Heart left ventricle (tissue), 16 donors: ENCODE results near the gene LRRC18. TPM values are rescaled to one million over a fixed set of nuclear protein-coding genes. Genes with fewer than 3 reads are reported as not detected.

ENCODE experiments used
- ATAC-seq, 4 donors: fragments of 200-7000 bp; cut with Tn5 transposase; one replicate each; pipeline ENCODE4 v1.9.1; 2020 to 2022; ENCODE audit warnings: moderate library complexity in 4 of 4, mild to moderate bottlenecking in 3 of 4, moderate number of reproducible peaks in 1 of 4
- DNase-seq, 5 donors: peaks; one replicate each; pipeline ENCODE4 v3.0.0-alpha.2; 2020
- H3K27ac ChIP-seq, 12 donors: fragments of 200-600 bp; sonication (generic) in 4 of 12; one replicate each; pipeline versions ENCODE4 v1.5.0 to v1.8.0; 2016 to 2022; ENCODE audit warnings: mild to moderate bottlenecking in 2 of 12
- H3K27me3 ChIP-seq, 9 donors: fragments of 200-600 bp; sonication (generic) in 2 of 9; one replicate each; pipeline versions ENCODE4 v1.5.1 to v1.8.0; 2016 to 2022; ENCODE audit warnings: mild to moderate bottlenecking in 3 of 9
- H3K36me3 ChIP-seq, 9 donors: fragments of 200-600 bp; sonication (generic) in 2 of 9; one replicate each; pipeline versions ENCODE4 v1.5.0 to v1.8.0; 2018 to 2022; ENCODE audit warnings: mild to moderate bottlenecking in 2 of 9
- H3K4me1 ChIP-seq, 12 donors: fragments of 200-600 bp; sonication (generic) in 4 of 12; one replicate each; pipeline versions ENCODE4 v1.5.0 to v1.8.0; 2016 to 2022; ENCODE audit warnings: mild to moderate bottlenecking in 3 of 12
- H3K4me3 ChIP-seq, 12 donors: fragments of 200-600 bp; sonication (generic) in 4 of 12; one replicate each; pipeline versions ENCODE4 v1.5.0 to v1.8.0; 2017 to 2022; ENCODE audit warnings: mild to moderate bottlenecking in 9 of 12, moderate library complexity in 4 of 12
- H3K9me3 ChIP-seq, 12 donors: fragments of 200-600 bp; sonication (generic) in 4 of 12; one replicate each; pipeline versions ENCODE4 v1.5.0 to v1.8.0; 2016 to 2022; ENCODE audit warnings: mild to moderate bottlenecking in 1 of 12
- CTCF ChIP-seq, 12 donors: fragments of 200-600 bp; sonication (generic) in 4 of 12; IDR thresholded peaks; one replicate each; pipeline versions ENCODE4 v1.5.0 to v1.8.0; 2018 to 2022; ENCODE audit warnings: antibody characterized with exemption in 12 of 12, mild to moderate bottlenecking in 5 of 12
- POLR2A ChIP-seq, 2 donors: fragments of 450-650 bp; IDR thresholded peaks; one replicate each; pipeline ENCODE4 v1.6.1; 2017; ENCODE audit warnings: antibody characterized with exemption in 2 of 2, mild to moderate bottlenecking in 2 of 2, moderate library complexity in 2 of 2
- WGBS, 4 donors: extraction: QIAGEN DNeasy Blood & Tissue Kit in 2 of 4; methylation state at CpG; one replicate each; pipeline versions ENCODE4 v1.1.5 to v1.1.7; 2013 to 2018; 5-methylcytosine and 5-hydroxymethylcytosine counted together
- intact Hi-C, 10 donors: fragments of 100-400 bp; cut with DNase I; formaldehyde crosslinking; loops; one replicate each; pipeline versions ENCODE4 v1.11.1 to v1.14.2; 2022
- polyA plus RNA-seq, 2 donors: library from polyadenylated mRNA; stranded (reverse); fragments of 200-250 nt; gene quantifications; one replicate each; pipeline ENCODE4 v1.2.3, GENCODE V29; 2013
- total RNA-seq, 9 donors: library from RNA; depleted of rRNA in 2 of 9; stranded (reverse); fragments of >200 nt in 2 of 9; fragmentation: NEBNext Ultra II Directional in 3 of 9; extraction: Animal tissue kit (Norgen Biotek cat#: 25700) in 3 of 9; gene quantifications; one replicate each; pipeline versions ENCODE4 v1.1.0 to v1.2.4, GENCODE V29; 2016 to 2023
- donor health status: ischemic (EF 13 %, LVEDD 7.1; RV severe dilation, severe dysfunction).
- donor health status: healthy with polysubstance abuse.
- donor health status: DM: no; HTN: yes; CAD: no.
- donor health status: DM: no; HTN: no; CAD: no.
- donor health status: ischemic (EF 25% LVEDD 6.9; RV normal size, moderate dysfunction).
- donor health status: ischemic (EF 25% LVEDD 5.7; RV mildly dilated, moderate dysfunction).
- donor health status: healthy.
- donor health status: DM: yes; HTN: yes; CAD: no.
- donor health status: ischemic (EF 35%, LVEDD 5.7; RV mildly dilated, moderate dysfunction).
- donor health status: nonischemic (EF 11% LVEDD 7.7; RV severe dilation, severe dysfunction).
- donor health status: DM: yes; HTN: yes; CAD: no.
- donor health status: PGD.
- donor health status: ischemic (EF 29% LVEDD 5.4; RV normal size, mild dysfunction).
- donor health status: nonischemic (EF 23%, LVEDD 6.1; RV moderate dilation, normal function).

Gene LRRC18
- total and polyA plus RNA-seq, 11 donors, result not detected

- H3K27ac ChIP-seq, result no peak overlapping the region
- H3K36me3 ChIP-seq, result peaks cover 0 to 3% (median 0%) of the 10 kb centered on the region in 9 donors
- DNase-seq (no peak), ATAC-seq (no peak)
- TF ChIP-seq CTCF (IDR thresholded peaks at IDR 0.05) (no peak), POLR2A (IDR thresholded peaks at IDR 0.05) (no peak)
- WGBS, 4 donors, result 93 to 98% (median 95%) methylated on average over 4 of the region's 4 CpGs
- no peaks in the 10 kb centered on the region for H3K27me3 ChIP-seq
- no peaks in the 10 kb centered on the region for H3K4me1 ChIP-seq
- H3K4me3 ChIP-seq, result no peak overlapping the region
- intact Hi-C loops, result loop anchor here in 1 of 10 donors (5.0 to 10.0 kb wide), 2 partner anchors 298 to 411 kb away; no protein-coding TSS in a partner anchor
- no peaks in the 10 kb centered on the region for H3K9me3 ChIP-seq
Measured at GRCh38 chr10:48965460-48965859, 25.8 kb upstream of the LRRC18 start.

GRCh38 chr10:48964038-48964437 is 24.4 kb upstream of the LRRC18 start:
- ATAC-seq (no peak), DNase-seq (no peak)
- TF ChIP-seq POLR2A (IDR thresholded peaks at IDR 0.05) (no peak), CTCF (IDR thresholded peaks at IDR 0.05) (no peak)
- peaks cover 0 to 3% (median 0%) of the 10 kb centered on the region in 9 donors for H3K36me3 ChIP-seq
- H3K27me3 ChIP-seq, result no peaks in the 10 kb centered on the region
- 93 to 95% (median 94%) methylated on average over 1 of the region's 1 CpG for WGBS, 4 donors
- H3K4me3 ChIP-seq, result no peak overlapping the region
- H3K27ac ChIP-seq, result no peak overlapping the region
- H3K4me1 ChIP-seq, result no peaks in the 10 kb centered on the region
- no peaks in the 10 kb centered on the region for H3K9me3 ChIP-seq
- intact Hi-C loops, result loop anchor here in 1 of 10 donors (10.0 kb wide), 1 partner anchor 409 kb away; no protein-coding TSS in a partner anchor

- intact Hi-C loops, result no loop called here
- no peak overlapping the region for H3K4me3 ChIP-seq
- no peaks in the 10 kb centered on the region for H3K27me3 ChIP-seq
- peaks cover 0 to 4% (median 0%) of the 10 kb centered on the region in 9 donors for H3K36me3 ChIP-seq
- WGBS, 4 donors, result 56 to 88% (median 85%) methylated on average over 1 of the region's 1 CpG
- ATAC-seq (no peak), DNase-seq (no peak)
- no peak for TF ChIP-seq CTCF (IDR thresholded peaks at IDR 0.05)
- no peaks in the 10 kb centered on the region for H3K4me1 ChIP-seq
- no peak overlapping the region for H3K27ac ChIP-seq
- no peaks in the 10 kb centered on the region for H3K9me3 ChIP-seq
Measured at GRCh38 chr10:48958598-48959190, 19.1 kb upstream of the LRRC18 start.

- Histone ChIP-seq H3K4me3 (no peak overlapping the region), H3K4me1 (no peaks in the 10 kb centered on the region), H3K27ac (no peak overlapping the region), H3K9me3 (no peaks in the 10 kb centered on the region), H3K27me3 (no peaks in the 10 kb centered on the region), H3K36me3 (peaks cover 0 to 4% (median 0%) of the 10 kb centered on the region in 9 donors)
- no peak for TF ChIP-seq CTCF (IDR thresholded peaks at IDR 0.05)
- TF ChIP-seq POLR2A (IDR thresholded peaks at IDR 0.05), result no peak
- DNase-seq (no peak), ATAC-seq (no peak)
- WGBS, 4 donors, result 94 to 97% (median 95%) methylated on average over 11 to 16 of the region's 16 CpGs
- intact Hi-C loops, result no loop called here
Measured at GRCh38 chr10:48957361-48958151, 17.9 kb upstream of the LRRC18 start.
